Stomach (tissue), 9 donors: ENCODE results near the gene FAXDC2. TPM values are rescaled to one million over a fixed set of nuclear protein-coding genes. Genes with fewer than 3 reads are reported as not detected.

Experiments used
- DNase-seq, 2 donors: peaks; one replicate each; pipeline versions ENCODE4 v3.0.0 to v3.0.0-alpha.2; 2013 to 2019
- H3K27ac ChIP-seq, 5 donors: fragments of 200-600 bp in 4 of 5; sonication (generic) in 4 of 5; one replicate each; pipeline ENCODE4 v1.5.1; 2013 to 2019; ENCODE audit warnings: mild to moderate bottlenecking in 1 of 5, moderate library complexity in 1 of 5
- H3K27me3 ChIP-seq, 3 donors: fragments of 200-600 bp; sonication (generic); one replicate each; pipeline ENCODE4 v1.5.1; 2017 to 2019; ENCODE audit warnings: mixed run types in 1 of 3
- H3K36me3 ChIP-seq, 4 donors: fragments of 200-600 bp; sonication (generic); 1 replicate in 3 of 4; 2 replicates in 1 of 4; pipeline ENCODE4 v1.5.1; 2016 to 2019
- H3K4me1 ChIP-seq, 4 donors: fragments of 200-600 bp; sonication (generic); one replicate each; pipeline ENCODE4 v1.5.1; 2016 to 2019
- H3K4me3 ChIP-seq, 4 donors: fragments of 200-600 bp; sonication (generic) in 3 of 4; one replicate each; pipeline ENCODE4 v1.5.1; 2016 to 2019; ENCODE audit warnings: mild to moderate bottlenecking in 1 of 4
- H3K9me3 ChIP-seq, 4 donors: fragments of 200-600 bp; sonication (generic); one replicate each; pipeline ENCODE4 v1.5.1; 2016 to 2019
- CTCF ChIP-seq, 7 experiments: fragments of 450-650 bp in 4 of 7; fragments of 200-600 bp in 3 of 7; sonication (generic) in 3 of 7; IDR thresholded peaks; one replicate each; pipeline ENCODE4 v1.5.1; 2016 to 2019; ENCODE audit warnings: antibody characterized with exemption in 7 of 7, control low read depth in 2 of 7, mild to moderate bottlenecking in 1 of 7
- EP300 ChIP-seq: sonication (generic); formaldehyde crosslinking; IDR thresholded peaks from one replicate; pipeline ENCODE4 v1.6.1; 2017; ENCODE audit warnings: antibody characterized with exemption
- POLR2A ChIP-seq, 4 donors: fragments of 450-650 bp; IDR thresholded peaks; one replicate each; pipeline ENCODE4 v1.6.1; 2016; ENCODE audit warnings: antibody characterized with exemption in 4 of 4, control low read depth in 2 of 4, mild to moderate bottlenecking in 1 of 4, moderate library complexity in 1 of 4
- POLR2AphosphoS5 ChIP-seq, 3 donors: sonication (generic); formaldehyde crosslinking; IDR thresholded peaks; one replicate each; pipeline ENCODE4 v1.6.1; 2016; ENCODE audit warnings: antibody characterized with exemption in 3 of 3
- WGBS, 5 donors: extraction: QIAGEN DNeasy Blood & Tissue Kit in 3 of 5; methylation state at CpG; one replicate each; pipeline versions ENCODE4 v1.1.5 to v1.1.7; 2013 to 2018; 5-methylcytosine and 5-hydroxymethylcytosine counted together
- intact Hi-C: fragments of 100-400 bp; cut with DNase I; formaldehyde crosslinking; loops from one replicate; pipeline ENCODE4 v1.15.1; 2023; ENCODE audit warnings: low total_unique reads
- polyA plus RNA-seq, 3 donors: library from polyadenylated mRNA; stranded (reverse); fragments of 200-250 nt; gene quantifications; one replicate each; pipeline ENCODE4 v1.2.3, GENCODE V29; 2013
- total RNA-seq, 5 donors: library from RNA; depleted of rRNA; stranded (reverse); fragments of >200 nt; gene quantifications; one replicate each; pipeline versions ENCODE4 v1.1.0 to v1.2.3, GENCODE V29; 2014 to 2016
- donor health status: healthy with polysubstance abuse.
- donor health status: Bipolar disorder and iron deficiency.
- donor health status: healthy.

Gene FAXDC2
- total and polyA plus RNA-seq, 8 donors = 4.9 to 160 (median 18.1) TPM

DNA sequence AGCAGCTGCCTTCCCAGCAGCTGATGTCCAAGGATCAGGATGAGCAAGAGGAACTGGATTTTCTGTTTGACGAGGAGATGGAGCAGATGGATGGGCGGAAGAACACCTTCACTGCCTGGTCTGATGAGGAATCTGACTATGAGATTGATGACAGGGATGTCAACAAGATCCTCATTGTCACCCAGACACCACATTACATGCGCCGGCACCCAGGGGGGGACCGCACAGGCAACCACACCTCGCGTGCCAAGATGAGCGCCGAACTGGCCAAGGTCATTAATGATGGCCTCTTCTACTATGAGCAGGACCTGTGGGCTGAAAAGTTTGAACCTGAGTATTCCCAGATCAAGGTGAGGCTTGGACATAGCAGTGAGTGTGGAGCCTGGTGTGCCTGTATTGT lies 48.4 kb downstream of the FAXDC2 start:
- 92 to 97% (median 95%) methylated on average over 9 of the region's 9 CpGs for WGBS, 5 donors
- Histone ChIP-seq H3K4me3 (no peak overlapping the region), H3K27me3 (no peaks in the 10 kb centered on the region), H3K36me3 (peaks cover 89 to 100% (median 99%) of the 10 kb centered on the region in 4 donors), H3K9me3 (no peaks in the 10 kb centered on the region), H3K4me1 (no peaks in the 10 kb centered on the region), H3K27ac (no peak overlapping the region)
- no peak for DNase-seq
- intact Hi-C loops = no loop called here
- TF ChIP-seq CTCF (IDR thresholded peaks at IDR 0.05) (no peak), EP300 (no peak), POLR2AphosphoS5 (IDR thresholded peaks at IDR 0.05) (no peak), POLR2A (IDR thresholded peaks at IDR 0.05) (no peak)

DNA sequence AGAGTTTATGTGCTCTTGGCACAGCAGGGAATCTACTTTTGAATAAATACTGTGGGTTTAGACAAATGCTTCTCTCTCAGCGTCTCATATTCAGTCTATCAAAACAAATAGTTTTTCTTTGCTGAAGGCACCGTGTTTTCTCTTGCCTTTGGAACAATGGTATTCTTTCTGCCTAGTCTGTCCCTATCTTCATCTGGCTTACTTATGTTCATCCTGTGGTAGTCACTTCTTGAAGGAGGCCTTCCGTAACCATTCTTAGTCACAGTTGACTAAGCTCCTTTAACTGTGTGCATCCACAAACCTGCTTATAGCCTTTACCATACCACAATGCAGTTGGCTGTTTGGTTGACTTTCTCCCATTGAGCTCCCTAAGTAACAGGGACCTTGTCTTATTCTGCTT lies 49.3 kb downstream of the FAXDC2 start:
- TF ChIP-seq POLR2A (IDR thresholded peaks at IDR 0.05) (no peak), EP300 (no peak), CTCF (IDR thresholded peaks at IDR 0.05) (no peak), POLR2AphosphoS5 (IDR thresholded peaks at IDR 0.05) (no peak)
- no peaks in the 10 kb centered on the region for H3K4me1 ChIP-seq
- no peak overlapping the region for H3K27ac ChIP-seq
- H3K4me3 ChIP-seq = no peak overlapping the region
- DNase-seq = no peak
- 82 to 89% (median 85%) methylated on average over 3 of the region's 3 CpGs for WGBS, 5 donors
- no peaks in the 10 kb centered on the region for H3K27me3 ChIP-seq
- H3K36me3 ChIP-seq = peaks cover 85 to 100% (median 98%) of the 10 kb centered on the region in 4 donors
- intact Hi-C loops = no loop called here
- no peaks in the 10 kb centered on the region for H3K9me3 ChIP-seq

GRCh38 chr5:154800582-154800981 lies 49.8 kb downstream of the FAXDC2 start:
- Histone ChIP-seq H3K36me3 (peaks cover 81 to 96% (median 94%) of the 10 kb centered on the region in 4 donors), H3K4me3 (no peak overlapping the region)
- intact Hi-C loops = no loop called here

DNA sequence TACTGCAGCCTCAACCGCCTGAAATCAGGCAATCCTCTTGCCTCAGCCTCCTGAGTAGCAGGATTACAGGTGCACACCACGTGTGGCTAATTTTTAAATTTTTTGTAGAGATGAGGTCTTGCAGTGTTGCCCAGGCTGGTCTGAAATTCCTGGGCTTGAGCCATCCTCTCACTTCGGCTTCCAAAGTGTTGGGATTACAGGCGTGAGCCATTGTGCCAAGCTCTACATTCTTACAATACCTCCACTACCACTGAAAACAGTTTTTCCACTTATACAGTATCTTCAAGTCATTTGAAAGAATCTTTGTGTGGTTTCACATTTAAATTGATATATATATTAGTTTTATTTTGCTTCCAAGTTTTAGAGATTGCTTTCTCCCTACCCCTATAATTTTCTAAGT lies 52.6 kb downstream of the FAXDC2 start:
- TF ChIP-seq POLR2AphosphoS5 (IDR thresholded peaks at IDR 0.05) (no peak), POLR2A (IDR thresholded peaks at IDR 0.05) (no peak), CTCF (IDR thresholded peaks at IDR 0.05) (no peak), EP300 (no peak)
- no peak for DNase-seq
- Histone ChIP-seq H3K36me3 (peaks cover 75 to 95% (median 94%) of the 10 kb centered on the region in 4 donors), H3K27ac (no peak overlapping the region), H3K4me3 (no peak overlapping the region), H3K9me3 (no peaks in the 10 kb centered on the region), H3K27me3 (no peaks in the 10 kb centered on the region), H3K4me1 (peaks cover 3 to 22% (median 14%) of the 10 kb centered on the region in 4 donors)
- intact Hi-C loops = no loop called here
- 73 to 89% (median 86%) methylated on average over 4 of the region's 4 CpGs for WGBS, 5 donors

More at GRCh38 chr5:154800582-154800981, 49.8 kb downstream of the FAXDC2 start:
- Histone ChIP-seq H3K9me3 (no peaks in the 10 kb centered on the region), H3K27ac (no peak overlapping the region), H3K4me1 (no peaks in the 10 kb centered on the region), H3K27me3 (no peaks in the 10 kb centered on the region)
- TF ChIP-seq CTCF (IDR thresholded peaks at IDR 0.05) (no peak), EP300 (no peak), POLR2A (IDR thresholded peaks at IDR 0.05) (no peak), POLR2AphosphoS5 (IDR thresholded peaks at IDR 0.05) (no peak)
- no peak for DNase-seq
